ENCODE results near the gene LRTM1. TPM values are rescaled to one million over a fixed set of nuclear protein-coding genes. Genes with fewer than 3 reads are reported as not detected.

LRTM1 gene
- total RNA-seq, 1 donor, result not detected

GRCh38 chr3:54932606-54933005 lies 4.7 kb upstream of the LRTM1 start:
- TF ChIP-seq, protein P1, sequence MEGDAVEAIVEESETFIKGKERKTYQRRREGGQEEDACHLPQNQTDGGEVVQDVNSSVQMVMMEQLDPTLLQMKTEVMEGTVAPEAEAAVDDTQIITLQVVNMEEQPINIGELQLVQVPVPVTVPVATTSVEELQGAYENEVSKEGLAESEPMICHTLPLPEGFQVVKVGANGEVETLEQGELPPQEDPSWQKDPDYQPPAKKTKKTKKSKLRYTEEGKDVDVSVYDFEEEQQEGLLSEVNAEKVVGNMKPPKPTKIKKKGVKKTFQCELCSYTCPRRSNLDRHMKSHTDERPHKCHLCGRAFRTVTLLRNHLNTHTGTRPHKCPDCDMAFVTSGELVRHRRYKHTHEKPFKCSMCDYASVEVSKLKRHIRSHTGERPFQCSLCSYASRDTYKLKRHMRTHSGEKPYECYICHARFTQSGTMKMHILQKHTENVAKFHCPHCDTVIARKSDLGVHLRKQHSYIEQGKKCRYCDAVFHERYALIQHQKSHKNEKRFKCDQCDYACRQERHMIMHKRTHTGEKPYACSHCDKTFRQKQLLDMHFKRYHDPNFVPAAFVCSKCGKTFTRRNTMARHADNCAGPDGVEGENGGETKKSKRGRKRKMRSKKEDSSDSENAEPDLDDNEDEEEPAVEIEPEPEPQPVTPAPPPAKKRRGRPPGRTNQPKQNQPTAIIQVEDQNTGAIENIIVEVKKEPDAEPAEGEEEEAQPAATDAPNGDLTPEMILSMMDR (IDR thresholded peaks at IDR 0.05; ENCODE audit: insufficient read depth, low read length), result no peak
- no peak for DNase-seq (ENCODE audit: low read depth)

GRCh38 chr3:54931182-54931581 lies 3.3 kb upstream of the LRTM1 start:
- DNase-seq (ENCODE audit: low read depth), result no peak
- TF ChIP-seq, protein P1 (IDR thresholded peaks at IDR 0.05; ENCODE audit: insufficient read depth, low read length), result no peak
- H3K4me3 ChIP-seq (ENCODE audit: low read depth, low read length), result no peak overlapping the region

More at GRCh38 chr3:54932606-54933005, 4.7 kb upstream of the LRTM1 start:
- H3K4me3 ChIP-seq (ENCODE audit: low read depth, low read length), result no peak overlapping the region

GRCh38 chr3:54918516-54918915 lies 9.3 kb downstream of the LRTM1 start:
- TF ChIP-seq, protein P1 (IDR thresholded peaks at IDR 0.05; ENCODE audit: insufficient read depth, low read length), result no peak
- no peak overlapping the region for H3K4me3 ChIP-seq (ENCODE audit: low read depth, low read length)
- DNase-seq (ENCODE audit: low read depth), result no peak

- no peak for DNase-seq (ENCODE audit: low read depth)
- TF ChIP-seq, protein P1 (IDR thresholded peaks at IDR 0.05; ENCODE audit: insufficient read depth, low read length), result no peak
- H3K4me3 ChIP-seq (ENCODE audit: low read depth, low read length), result no peak overlapping the region
Measured at GRCh38 chr3:54917862-54918261, 10.0 kb downstream of the LRTM1 start.

GRCh38 chr3:54917174-54917573 lies 10.7 kb downstream of the LRTM1 start:
- DNase-seq (ENCODE audit: low read depth), result peak; percentile 57
- TF ChIP-seq, protein P1 (IDR thresholded peaks at IDR 0.05; ENCODE audit: insufficient read depth, low read length), result no peak
- no peak overlapping the region for H3K4me3 ChIP-seq (ENCODE audit: low read depth, low read length)

- TF ChIP-seq, protein P1 (IDR thresholded peaks at IDR 0.05; ENCODE audit: insufficient read depth, low read length), result no peak
- DNase-seq (ENCODE audit: low read depth), result peak; percentile 11
- H3K4me3 ChIP-seq (ENCODE audit: low read depth, low read length), result no peak overlapping the region
Measured at GRCh38 chr3:54916732-54917131, 11.1 kb downstream of the LRTM1 start.

DNA sequence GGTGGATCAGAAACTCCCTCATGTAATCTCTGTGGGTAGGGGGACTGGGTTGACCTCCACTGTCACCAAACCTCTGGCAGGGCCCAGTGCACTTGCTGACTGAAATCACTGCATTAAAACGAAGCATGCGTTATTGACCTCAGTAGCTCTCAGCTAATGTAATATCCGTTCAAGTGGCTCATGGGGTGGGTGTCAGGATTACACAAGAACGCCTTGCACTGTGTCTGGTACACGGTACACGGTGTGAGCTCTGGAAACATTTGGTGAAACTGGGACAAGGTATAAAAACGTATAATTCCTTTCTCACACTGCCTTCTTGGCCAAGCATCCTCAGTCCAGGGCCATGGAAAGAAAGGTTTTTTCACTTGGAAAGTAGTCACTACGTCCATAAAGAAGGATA lies 11.9 kb downstream of the LRTM1 start:
- H3K4me3 ChIP-seq (ENCODE audit: low read depth, low read length), result no peak overlapping the region
- no peak for DNase-seq (ENCODE audit: low read depth)
- TF ChIP-seq, protein P1 (IDR thresholded peaks at IDR 0.05; ENCODE audit: insufficient read depth, low read length), result no peak
